HG02885 (cell line): ENCODE results near the gene PCBD2.
"Not testable (repeated sequence)": the region's sequence is repeated elsewhere in the genome, so short reads cannot be mapped to it uniquely, and the experiment has no call there.

ENCODE experiments used
- ATAC-seq: cut with Tn5 transposase; IDR thresholded peaks from one replicate; pipeline ENCODE4 v1.9.1; 2021; ENCODE audit warnings: mild to moderate bottlenecking; ENCODE audit not compliant: unreplicated experiment, poor library complexity

Gene PCBD2

GRCh38 chr5:134997015-134997414 is 92.1 kb downstream of the PCBD2 start:
- no peak for ATAC-seq

GRCh38 chr5:134998068-134998467 is 93.1 kb downstream of the PCBD2 start:
- not testable (repeated sequence) for ATAC-seq

- no peak for ATAC-seq
These were observed 99.4 kb downstream of the PCBD2 start for GRCh38 chr5:135004376-135004775.

GRCh38 chr5:135005076-135005475 is 100.1 kb downstream of the PCBD2 start:
- ATAC-seq = no peak

- no peak for ATAC-seq
These were observed 102.4 kb downstream of the PCBD2 start for GRCh38 chr5:135007305-135007704.

- ATAC-seq = no peak
These were observed 102.9 kb downstream of the PCBD2 start for GRCh38 chr5:135007749-135008363.

GRCh38 chr5:135008556-135008955 is 103.6 kb downstream of the PCBD2 start:
- ATAC-seq = no peak

GRCh38 chr5:135008981-135009735 is 104.2 kb downstream of the PCBD2 start:
- ATAC-seq = no peak

GRCh38 chr5:135009736-135010501 is 105.0 kb downstream of the PCBD2 start:
- ATAC-seq = no peak

GRCh38 chr5:135010502-135011354 is 105.8 kb downstream of the PCBD2 start:
- ATAC-seq = no peak

- no peak for ATAC-seq
These were observed 106.6 kb downstream of the PCBD2 start for GRCh38 chr5:135011355-135012032.

GRCh38 chr5:135012033-135012588 is 107.2 kb downstream of the PCBD2 start:
- ATAC-seq = no peak
